D721Med (cell line): ENCODE results near the gene MIOX.
"Not testable (repeated sequence)": the region's sequence is repeated elsewhere in the genome, so short reads cannot be mapped to it uniquely, and the experiment has no call there.

Source experiments
- DNase-seq: peaks from one replicate; pipeline ENCODE4 v3.0.0; 2011; ENCODE audit warnings: low spot score; ENCODE audit not compliant: insufficient read length
- FAIRE-seq: peaks from 2 replicates; lab custom pipeline; 2011; peaks lifted over from hg19 to GRCh38; lab: Jason Lieb, UNC
- TF ChIP-seq, protein P1 (sequence below): IDR thresholded peaks from 2 replicates; pipeline ENCODE4 v1.5.1; 2012; ENCODE audit warnings: mild to moderate bottlenecking, control low read depth; ENCODE audit not compliant: insufficient read depth; ENCODE audit errors: missing control alignments

MIOX gene

DNA sequence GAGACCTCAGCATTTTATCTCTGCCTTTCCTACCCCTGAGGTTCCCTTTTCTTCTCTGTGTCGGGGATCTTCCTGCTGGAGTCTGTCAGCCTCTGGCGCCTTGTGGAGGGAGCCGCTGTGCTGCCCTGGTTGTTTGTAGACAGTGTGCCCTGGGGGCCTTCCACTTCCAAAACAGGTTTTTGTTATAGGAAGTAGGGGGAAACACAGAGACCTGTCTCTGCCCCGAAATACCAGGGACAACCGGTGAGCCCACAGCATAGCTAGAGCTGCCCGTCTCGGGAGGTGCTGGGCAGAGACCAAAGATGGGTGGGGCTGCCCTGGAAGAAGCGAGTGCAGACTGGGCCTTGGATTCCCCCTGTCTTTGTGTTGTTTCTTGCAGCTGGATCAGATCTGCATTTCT, 29.4 kb downstream of the MIOX start:
- DNase-seq (no peak), FAIRE-seq (no peak)
- TF ChIP-seq, protein P1, sequence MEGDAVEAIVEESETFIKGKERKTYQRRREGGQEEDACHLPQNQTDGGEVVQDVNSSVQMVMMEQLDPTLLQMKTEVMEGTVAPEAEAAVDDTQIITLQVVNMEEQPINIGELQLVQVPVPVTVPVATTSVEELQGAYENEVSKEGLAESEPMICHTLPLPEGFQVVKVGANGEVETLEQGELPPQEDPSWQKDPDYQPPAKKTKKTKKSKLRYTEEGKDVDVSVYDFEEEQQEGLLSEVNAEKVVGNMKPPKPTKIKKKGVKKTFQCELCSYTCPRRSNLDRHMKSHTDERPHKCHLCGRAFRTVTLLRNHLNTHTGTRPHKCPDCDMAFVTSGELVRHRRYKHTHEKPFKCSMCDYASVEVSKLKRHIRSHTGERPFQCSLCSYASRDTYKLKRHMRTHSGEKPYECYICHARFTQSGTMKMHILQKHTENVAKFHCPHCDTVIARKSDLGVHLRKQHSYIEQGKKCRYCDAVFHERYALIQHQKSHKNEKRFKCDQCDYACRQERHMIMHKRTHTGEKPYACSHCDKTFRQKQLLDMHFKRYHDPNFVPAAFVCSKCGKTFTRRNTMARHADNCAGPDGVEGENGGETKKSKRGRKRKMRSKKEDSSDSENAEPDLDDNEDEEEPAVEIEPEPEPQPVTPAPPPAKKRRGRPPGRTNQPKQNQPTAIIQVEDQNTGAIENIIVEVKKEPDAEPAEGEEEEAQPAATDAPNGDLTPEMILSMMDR, result no peak

DNA sequence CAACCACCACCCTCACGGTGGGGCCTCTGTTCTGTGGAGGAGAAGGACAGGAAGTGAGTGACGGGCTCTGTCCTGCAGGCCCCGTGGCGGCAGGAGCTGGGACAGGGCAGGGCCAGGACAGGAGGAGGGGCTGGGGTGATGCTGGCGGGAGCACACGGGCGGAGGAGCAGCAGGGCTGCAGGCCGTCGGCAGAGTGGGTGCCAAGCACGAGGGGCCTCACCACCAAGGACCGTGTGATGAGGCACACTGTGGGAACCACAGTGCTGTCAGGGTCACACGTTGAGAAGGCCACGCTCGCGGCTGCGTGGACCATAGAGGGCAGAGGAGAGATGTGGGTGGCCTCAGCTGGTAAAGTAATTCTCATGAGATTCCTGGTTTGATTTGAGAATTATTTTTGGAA, 30.2 kb downstream of the MIOX start:
- DNase-seq (no peak), FAIRE-seq (no peak)
- TF ChIP-seq, protein P1, result no peak

DNA sequence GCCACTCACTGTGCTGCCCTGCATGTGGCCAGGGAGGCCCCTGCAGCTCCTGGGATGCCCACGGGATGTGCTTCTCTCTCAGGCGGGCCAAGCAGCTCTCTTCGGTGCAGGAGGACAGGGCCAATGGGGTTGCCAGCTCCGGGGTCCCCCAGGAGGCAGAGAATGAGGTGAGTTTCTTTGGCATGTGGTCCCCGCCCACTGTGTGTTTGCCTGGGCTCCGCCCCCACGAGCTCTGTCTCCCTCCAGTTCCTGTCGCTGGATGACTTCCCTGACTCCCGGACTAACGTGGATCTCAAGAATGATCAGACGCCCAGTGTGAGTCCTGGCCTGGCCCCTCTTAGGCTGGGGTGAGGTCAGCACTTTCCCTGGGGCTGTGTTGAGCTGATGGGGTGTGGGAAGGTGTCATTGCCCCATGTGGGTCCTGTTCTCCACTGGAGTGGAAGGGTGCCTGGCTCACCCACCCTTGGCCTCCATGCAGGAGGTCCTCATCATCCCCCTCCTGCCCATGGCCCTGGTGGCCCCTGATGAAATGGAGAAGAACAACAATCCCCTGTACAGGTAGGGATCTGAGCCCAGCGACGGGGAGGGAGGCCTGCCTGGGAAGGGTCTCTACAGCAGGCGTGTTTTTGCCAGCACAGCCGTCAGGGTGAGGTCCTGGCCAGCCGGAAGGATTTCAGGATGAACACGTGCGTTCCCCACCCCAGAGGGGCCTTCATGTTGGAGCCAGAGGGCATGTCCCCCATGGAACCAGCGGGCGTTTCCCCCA, 31.0 kb downstream of the MIOX start:
- DNase-seq (no peak), FAIRE-seq (no peak)
- TF ChIP-seq, protein P1, result no peak

DNA sequence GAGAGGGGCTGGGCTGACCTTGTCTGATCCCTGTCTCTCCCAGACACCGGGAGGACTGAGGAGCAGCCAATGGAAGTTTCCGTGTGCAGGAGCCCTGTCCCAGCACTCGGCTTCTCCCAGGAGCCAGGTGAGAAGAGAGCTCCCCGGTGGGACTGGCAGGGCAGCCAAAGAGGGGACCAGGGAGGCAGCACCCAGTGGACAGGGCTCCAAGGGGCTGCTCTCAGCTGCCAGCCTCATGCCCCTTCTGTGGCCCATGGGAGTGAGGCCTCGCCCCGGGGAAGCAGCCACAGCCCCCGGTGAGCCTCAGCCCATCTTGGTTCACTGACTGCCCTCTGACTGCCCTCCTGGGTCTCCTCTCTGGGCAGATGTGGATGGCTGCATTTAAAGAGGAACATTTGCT, 31.9 kb downstream of the MIOX start:
- TF ChIP-seq, protein P1, result no peak
- FAIRE-seq (no peak), DNase-seq (no peak)

DNA sequence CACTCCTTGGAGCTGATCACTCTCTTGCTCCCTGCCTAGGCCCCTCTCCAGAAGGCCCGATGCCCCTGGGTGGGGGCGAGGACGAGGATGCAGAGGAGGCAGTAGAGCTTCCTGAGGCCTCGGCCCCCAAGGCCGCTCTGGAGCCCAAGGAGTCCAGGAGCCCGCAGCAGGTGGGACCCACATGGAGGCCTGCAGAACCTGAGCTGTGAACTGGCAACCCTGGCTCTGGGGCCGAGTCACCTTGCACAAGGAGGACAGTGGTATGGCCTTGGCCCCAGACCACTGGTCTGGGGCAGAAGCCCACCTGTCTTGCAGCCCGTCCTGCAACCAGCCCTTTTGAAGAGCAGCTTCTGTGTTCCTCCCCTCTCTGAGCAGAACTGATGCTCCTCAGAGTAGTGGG, 32.5 kb downstream of the MIOX start:
- DNase-seq (no peak), FAIRE-seq (no peak)
- TF ChIP-seq, protein P1, result no peak

DNA sequence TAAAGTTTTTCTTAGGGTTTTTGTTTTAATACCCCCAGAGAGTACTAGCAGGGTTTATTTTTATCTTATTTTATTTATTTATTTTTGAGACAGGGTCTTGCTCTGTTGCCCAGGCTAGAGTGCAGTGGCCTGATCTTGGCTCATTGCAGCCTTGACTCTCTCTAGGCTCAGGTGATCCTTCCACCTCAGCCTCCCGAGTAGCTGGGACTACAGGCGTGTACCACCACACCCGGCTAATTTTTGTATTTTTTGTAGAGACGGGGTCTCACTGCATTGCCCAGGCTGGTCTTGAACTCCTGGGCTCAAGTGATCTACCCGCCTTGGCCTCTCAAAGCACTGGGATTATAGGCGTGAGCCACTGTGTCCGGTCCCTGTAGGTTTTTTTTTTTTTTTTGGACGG, 33.5 kb downstream of the MIOX start:
- not testable (repeated sequence) for FAIRE-seq, DNase-seq

DNA sequence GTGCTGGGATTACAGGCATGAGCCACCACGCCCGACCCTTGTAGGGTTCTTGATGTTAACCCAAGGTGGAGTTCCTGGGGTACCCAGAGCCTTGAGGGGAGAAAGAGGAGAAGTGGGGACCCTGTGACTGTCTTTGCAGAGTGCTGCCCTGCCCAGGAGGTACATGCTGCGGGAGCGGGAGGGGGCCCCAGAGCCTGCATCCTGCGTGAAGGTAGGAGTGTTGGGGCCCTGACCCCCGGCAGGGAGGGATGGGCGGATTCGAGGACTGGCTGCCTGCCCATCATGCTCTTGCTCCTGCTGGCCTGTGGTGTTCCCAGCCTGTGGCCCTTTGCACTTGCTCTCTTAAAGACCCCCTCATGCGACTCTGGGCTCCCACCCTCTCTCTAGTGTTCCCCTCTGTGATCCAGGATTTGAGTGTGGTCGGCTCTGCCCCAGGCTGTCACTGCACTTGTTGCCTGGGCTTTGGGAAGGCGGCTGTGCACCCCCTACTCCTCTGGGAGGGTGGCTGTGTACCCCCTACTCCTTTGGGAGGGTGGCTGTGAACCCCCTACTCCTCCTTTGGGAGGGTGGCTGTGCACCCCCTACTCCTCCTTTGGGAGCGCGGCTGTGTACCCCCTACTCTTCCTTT, 34.3 kb downstream of the MIOX start:
- TF ChIP-seq, protein P1, result no peak
- DNase-seq (no peak), FAIRE-seq (no peak)
